Activated T-cell treated with anti-CD3 and anti-CD28 coated beads, Interleukin-2, amount 50 U/mL, for 1 hour (primary cell): ENCODE data around the gene NES.

Experiments
- DNase-seq: peaks from one replicate; pipeline ENCODE4 v3.0.0-alpha.2; 2020

NES gene

GRCh38 chr1:156676820-156677615, at the start of gene NES:
NES (minus strand) TSS chr1:156677407; CDS start chr1:156677264, 143 bp downstream.
- no peak for DNase-seq

GRCh38 chr1:156726549-156727226, 49.5 kb upstream of the NES start:
- peak; percentile 49 for DNase-seq

- DNase-seq, result peak; percentile 81
Observed at GRCh38 chr1:156725683-156726280, 48.6 kb upstream of the NES start.

GRCh38 chr1:156721535-156721934, 44.3 kb upstream of the NES start:
- no peak for DNase-seq

GRCh38 chr1:156721131-156721530, 43.9 kb upstream of the NES start:
- no peak for DNase-seq

GRCh38 chr1:156717351-156717750, 40.1 kb upstream of the NES start:
- no peak for DNase-seq

- no peak for DNase-seq
Observed at GRCh38 chr1:156714830-156715229, 37.6 kb upstream of the NES start.

- no peak for DNase-seq
Observed at GRCh38 chr1:156712626-156713025, 35.4 kb upstream of the NES start.

- no peak for DNase-seq
Observed at GRCh38 chr1:156711011-156711817, 34.0 kb upstream of the NES start.

- no peak for DNase-seq
Observed at GRCh38 chr1:156709757-156710489, 32.7 kb upstream of the NES start.

GRCh38 chr1:156709031-156709430, 31.8 kb upstream of the NES start:
- no peak for DNase-seq

GRCh38 chr1:156708218-156708661, 31.0 kb upstream of the NES start:
- DNase-seq, result no peak

GRCh38 chr1:156707417-156708217, 30.4 kb upstream of the NES start:
- no peak for DNase-seq

- peak; percentile 42 for DNase-seq
Observed at GRCh38 chr1:156706657-156707416, 29.6 kb upstream of the NES start.

- peak; percentile 79 for DNase-seq
Observed at GRCh38 chr1:156705918-156706656, 28.9 kb upstream of the NES start.

GRCh38 chr1:156705321-156705917, 28.2 kb upstream of the NES start, which contains the start of gene CRABP2:
CRABP2 (minus strand) TSS chr1:156705583; CDS start chr1:156705446, 137 bp downstream.
- peak; percentile 49 for DNase-seq

- peak; percentile 49 for DNase-seq
Observed at GRCh38 chr1:156704930-156705320, 27.7 kb upstream of the NES start.

- no peak for DNase-seq
Observed at GRCh38 chr1:156704166-156704711, 27.0 kb upstream of the NES start.

GRCh38 chr1:156703741-156704140, 26.5 kb upstream of the NES start:
- DNase-seq, result no peak
